ENCODE data around the gene ANKRD11. TPM values are rescaled to one million over a fixed set of nuclear protein-coding genes. Genes with fewer than 3 reads are reported as not detected.

Gene ANKRD11
- total and polyA plus RNA-seq, 2 donors (not counting 1 experiment from before 2014, with no cell fraction given): 41.5 to 71.2 TPM

- H3K9me3 ChIP-seq (ENCODE audit: control insufficient read depth, insufficient read depth, low read depth, low read length): no peaks in the 10 kb centered on the region
- H4K20me1 ChIP-seq (ENCODE audit: control insufficient read depth, extremely low read depth, insufficient read depth, low read length): no peaks in the 10 kb centered on the region
- H2AFZ ChIP-seq (ENCODE audit: low read length): no peak overlapping the region
- H3K36me3 ChIP-seq (ENCODE audit: control insufficient read depth, insufficient read depth, low read length): no peaks in the 10 kb centered on the region
- no peaks in the 10 kb centered on the region for H3K27me3 ChIP-seq (ENCODE audit: control insufficient read depth, insufficient read depth, low read length)
- no peak overlapping the region for H3K4me3 ChIP-seq (replicated peaks in 1 of 4; ENCODE audit: control extremely low read depth in 1 of 4, insufficient read depth in 1 of 4, low read depth in 3 of 4, low read length in 4 of 4)
- no peak for DNase-seq (ENCODE audit: low read depth in 2 of 2)
- H3K4me2 ChIP-seq (ENCODE audit: extremely low read depth, insufficient read depth, low read length): no peak overlapping the region
- H3K27ac ChIP-seq (ENCODE audit: insufficient read depth, low read length): no peak overlapping the region
- TF ChIP-seq EZH2 (IDR thresholded peaks at IDR 0.05; ENCODE audit: low read length, missing control alignments) (no peak), CTCF (conservative IDR thresholded peaks at IDR 0.05 in 1 of 2, IDR thresholded peaks at IDR 0.05 in 1 of 2; ENCODE audit: low read depth in 1 of 2, low read length in 2 of 2) (no peak)
- peaks cover 94% of the 10 kb centered on the region for H3K79me2 ChIP-seq (ENCODE audit: control insufficient read depth, insufficient read depth, low read length)
- peaks cover 19% of the 10 kb centered on the region for H3K4me1 ChIP-seq (ENCODE audit: control insufficient read depth, extremely low read depth, insufficient read depth, low read length)
- no peak overlapping the region for H3K9ac ChIP-seq (ENCODE audit: insufficient read depth, low read length)
These were observed 76.4 kb downstream of the ANKRD11 start for GRCh38 chr16:89413811-89414585.

GRCh38 chr16:89412811-89413210, 77.5 kb downstream of the ANKRD11 start:
- H4K20me1 ChIP-seq (ENCODE audit: control insufficient read depth, extremely low read depth, insufficient read depth, low read length): no peaks in the 10 kb centered on the region
- no peak overlapping the region for H3K27ac ChIP-seq (ENCODE audit: insufficient read depth, low read length)
- H3K4me2 ChIP-seq (ENCODE audit: extremely low read depth, insufficient read depth, low read length): no peak overlapping the region
- peaks cover 94% of the 10 kb centered on the region for H3K79me2 ChIP-seq (ENCODE audit: control insufficient read depth, insufficient read depth, low read length)
- no peaks in the 10 kb centered on the region for H3K27me3 ChIP-seq (ENCODE audit: control insufficient read depth, insufficient read depth, low read length)
- H3K4me3 ChIP-seq (replicated peaks in 1 of 4; ENCODE audit: control extremely low read depth in 1 of 4, insufficient read depth in 1 of 4, low read depth in 3 of 4, low read length in 4 of 4): no peak overlapping the region
- DNase-seq (ENCODE audit: low read depth in 2 of 2): no peak
- H3K9ac ChIP-seq (ENCODE audit: insufficient read depth, low read length): no peak overlapping the region
- H2AFZ ChIP-seq (ENCODE audit: low read length): no peak overlapping the region
- H3K4me1 ChIP-seq (ENCODE audit: control insufficient read depth, extremely low read depth, insufficient read depth, low read length): peaks cover 21% of the 10 kb centered on the region
- TF ChIP-seq CTCF (conservative IDR thresholded peaks at IDR 0.05 in 1 of 2, IDR thresholded peaks at IDR 0.05 in 1 of 2; ENCODE audit: low read depth in 1 of 2, low read length in 2 of 2) (no peak), EZH2 (IDR thresholded peaks at IDR 0.05; ENCODE audit: low read length, missing control alignments) (no peak)
- H3K36me3 ChIP-seq (ENCODE audit: control insufficient read depth, insufficient read depth, low read length): no peaks in the 10 kb centered on the region
- no peaks in the 10 kb centered on the region for H3K9me3 ChIP-seq (ENCODE audit: control insufficient read depth, insufficient read depth, low read depth, low read length)

- Histone ChIP-seq H3K4me3 (replicated peaks in 1 of 4; ENCODE audit: control extremely low read depth in 1 of 4, insufficient read depth in 1 of 4, low read depth in 3 of 4, low read length in 4 of 4) (no peak overlapping the region), H4K20me1 (ENCODE audit: control insufficient read depth, extremely low read depth, insufficient read depth, low read length) (no peaks in the 10 kb centered on the region), H3K4me2 (ENCODE audit: extremely low read depth, insufficient read depth, low read length) (no peak overlapping the region), H3K27ac (ENCODE audit: insufficient read depth, low read length) (no peak overlapping the region), H3K36me3 (ENCODE audit: control insufficient read depth, insufficient read depth, low read length) (no peaks in the 10 kb centered on the region), H3K9ac (ENCODE audit: insufficient read depth, low read length) (no peak overlapping the region), H2AFZ (ENCODE audit: low read length) (no peak overlapping the region), H3K9me3 (ENCODE audit: control insufficient read depth, insufficient read depth, low read depth, low read length) (no peaks in the 10 kb centered on the region), H3K27me3 (ENCODE audit: control insufficient read depth, insufficient read depth, low read length) (no peaks in the 10 kb centered on the region), H3K4me1 (ENCODE audit: control insufficient read depth, extremely low read depth, insufficient read depth, low read length) (peaks cover 21% of the 10 kb centered on the region), H3K79me2 (ENCODE audit: control insufficient read depth, insufficient read depth, low read length) (peaks cover 94% of the 10 kb centered on the region)
- DNase-seq (ENCODE audit: low read depth in 2 of 2): no peak
- TF ChIP-seq CTCF (conservative IDR thresholded peaks at IDR 0.05 in 1 of 2, IDR thresholded peaks at IDR 0.05 in 1 of 2; ENCODE audit: low read depth in 1 of 2, low read length in 2 of 2): no peak
- TF ChIP-seq EZH2 (IDR thresholded peaks at IDR 0.05; ENCODE audit: low read length, missing control alignments): no peak
These were observed 79.0 kb downstream of the ANKRD11 start for GRCh38 chr16:89411335-89411850.
